Omental fat pad (tissue), 4 donors: ENCODE results near the gene LGALS8. TPM values are rescaled to one million over a fixed set of nuclear protein-coding genes. Genes with fewer than 3 reads are reported as not detected.
A peak's percentile ranks its signal among the peaks of the same experiment; 100 is the strongest.

Experiments
- ATAC-seq: fragments of 150-250 bp; one replicate; pipeline ENCODE4 v1.9.1; 2016; ENCODE audit warnings: mild to moderate bottlenecking, moderate library complexity; ENCODE audit not compliant: low FRiP score
- DNase-seq: peaks from one replicate; pipeline ENCODE4 v3.0.0-alpha.2; 2019; ENCODE audit warnings: low spot score
- CTCF ChIP-seq, 3 donors: fragments of 450-650 bp; IDR thresholded peaks; one replicate each; pipeline ENCODE4 v1.5.1; 2016 to 2017; ENCODE audit warnings: antibody characterized with exemption in 3 of 3, mild to moderate bottlenecking in 3 of 3, moderate library complexity in 2 of 3
- total RNA-seq, 4 donors: library from RNA; depleted of rRNA; stranded (reverse); fragments of >200 nt; gene quantifications; one replicate each; pipeline ENCODE4 v1.1.0, GENCODE V29; 2016

The LGALS8 gene
- total RNA-seq, 4 donors from 2014 or later = 73.8 to 129 (median 110) TPM

GRCh38 chr1:236491469-236492136 lies 32.2 kb upstream of the LGALS8 start:
- DNase-seq = no peak
- ATAC-seq = no peak
- TF ChIP-seq CTCF (IDR thresholded peaks at IDR 0.05) = no peak

DNA sequence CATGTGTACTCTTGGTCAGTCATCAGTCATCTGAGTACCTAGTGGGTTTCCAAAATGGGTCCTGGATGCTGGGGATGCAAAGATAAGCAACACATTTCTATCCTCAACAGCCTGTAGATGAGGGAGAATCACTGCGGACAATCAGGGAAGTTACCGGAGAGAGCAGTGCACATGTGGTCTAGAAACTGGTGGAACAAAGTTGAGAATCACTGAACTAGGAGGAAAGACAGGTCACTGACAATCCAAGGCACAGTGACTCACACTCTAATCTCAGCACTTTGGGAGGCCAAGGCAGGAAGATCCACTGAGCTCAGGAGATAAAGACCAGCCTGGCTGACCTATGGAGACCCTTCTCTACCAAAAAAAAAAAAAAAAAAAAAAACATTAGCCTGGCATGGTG lies 31.4 kb upstream of the LGALS8 start:
- no peak for TF ChIP-seq CTCF (IDR thresholded peaks at IDR 0.05)
- ATAC-seq (no peak), DNase-seq (no peak)

- no peak for TF ChIP-seq CTCF (IDR thresholded peaks at IDR 0.05)
- no peak for DNase-seq
- ATAC-seq = no peak
Observed at GRCh38 chr1:236494082-236494481, 29.7 kb upstream of the LGALS8 start.

- ATAC-seq (peak; percentile 48), DNase-seq (no peak)
- no peak for TF ChIP-seq CTCF (IDR thresholded peaks at IDR 0.05)
Observed at GRCh38 chr1:236494586-236495466, 29.0 kb upstream of the LGALS8 start.

GRCh38 chr1:236495467-236496112 lies 28.2 kb upstream of the LGALS8 start:
- no peak for TF ChIP-seq CTCF (IDR thresholded peaks at IDR 0.05)
- DNase-seq = no peak
- ATAC-seq = no peak

DNA sequence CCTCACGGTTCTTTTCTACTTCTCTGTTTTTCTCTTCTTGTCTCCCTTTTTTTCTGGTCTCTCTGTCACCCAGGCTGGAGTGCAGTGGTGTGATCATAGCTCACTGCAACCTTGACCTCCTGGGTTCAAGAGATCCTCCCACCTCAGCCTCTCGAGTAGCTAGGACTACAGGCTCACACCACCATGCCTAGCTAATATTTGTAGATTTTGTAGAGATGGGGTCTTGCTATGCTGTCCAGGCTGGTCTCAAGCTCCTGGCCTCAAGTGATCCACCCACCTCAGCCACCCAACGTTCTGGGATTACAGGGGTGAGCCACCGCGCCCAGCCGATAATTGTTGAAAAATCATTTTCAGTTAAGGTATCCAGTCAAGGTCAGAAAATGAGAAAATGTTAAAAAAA lies 25.9 kb upstream of the LGALS8 start:
- DNase-seq (no peak), ATAC-seq (no peak)
- TF ChIP-seq CTCF (IDR thresholded peaks at IDR 0.05) = no peak
